Ishikawa (cell line): ENCODE results near the gene ATP11A.

Experiments used
- CEBPB ChIP-seq: IDR thresholded peaks from 2 replicates; pipeline ENCODE4 v1.6.1; 2012
- CREB1 ChIP-seq: IDR thresholded peaks from 2 replicates; pipeline ENCODE4 v1.6.1; 2012; ENCODE audit warnings: low read depth
- EGR1 ChIP-seq: IDR thresholded peaks from 2 replicates; pipeline ENCODE4 v1.6.1; 2012
- EP300 ChIP-seq: IDR thresholded peaks from 2 replicates; pipeline ENCODE4 v1.6.1; 2012; ENCODE audit warnings: borderline replicate concordance
- FOXM1 ChIP-seq: IDR thresholded peaks from 2 replicates; pipeline ENCODE4 v1.6.1; 2012; ENCODE audit warnings: low read depth, borderline replicate concordance
- NFIC ChIP-seq: IDR thresholded peaks from 2 replicates; pipeline ENCODE4 v1.6.1; 2012
- RAD21 ChIP-seq: IDR thresholded peaks from 2 replicates; pipeline ENCODE4 v1.6.1; 2012; ENCODE audit warnings: low read depth
- TAF1 ChIP-seq: IDR thresholded peaks from 2 replicates; pipeline ENCODE4 v1.6.1; 2012; ENCODE audit warnings: low read depth, mild to moderate bottlenecking
- TCF12 ChIP-seq: IDR thresholded peaks from 2 replicates; pipeline ENCODE4 v1.6.1; 2012; ENCODE audit warnings: low read depth
- TEAD4 ChIP-seq: IDR thresholded peaks from 2 replicates; pipeline ENCODE4 v1.6.1; 2012
- YY1 ChIP-seq: IDR thresholded peaks from 2 replicates; pipeline ENCODE4 v1.6.1; 2012; ENCODE audit warnings: low read depth
- ZBTB7A ChIP-seq: IDR thresholded peaks from 2 replicates; pipeline ENCODE4 v1.6.1; 2012; ENCODE audit warnings: low read depth
- TF ChIP-seq, protein P1 (sequence below): IDR thresholded peaks from 2 replicates; pipeline ENCODE4 v1.6.1; 2012
- TF ChIP-seq, protein P2 (sequence below): IDR thresholded peaks from 2 replicates; pipeline ENCODE4 v1.6.1; 2012; ENCODE audit warnings: low read depth, mild to moderate bottlenecking
- TF ChIP-seq, protein P3 (sequence below): IDR thresholded peaks from 2 replicates; pipeline ENCODE4 v1.6.1; 2012

Gene ATP11A

DNA sequence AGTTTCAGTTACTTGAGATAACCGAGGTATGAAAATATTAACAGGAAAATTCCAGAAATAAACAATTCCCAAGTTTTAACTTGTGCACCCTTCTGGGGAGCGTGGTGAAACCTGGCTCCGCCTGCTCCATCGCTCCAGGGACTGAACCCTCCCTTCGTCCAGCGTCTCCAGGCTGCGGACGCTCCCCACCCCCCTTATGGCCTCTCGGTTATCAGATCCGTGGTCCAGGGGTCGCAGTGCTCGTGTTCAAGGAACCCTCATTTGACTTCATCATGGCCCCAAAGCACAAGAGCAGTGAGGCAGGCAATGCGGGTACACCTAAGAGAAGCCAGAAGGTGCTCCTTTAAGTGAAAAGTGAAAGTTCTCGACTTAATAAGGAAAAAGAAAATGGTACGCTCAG, 71.1 kb downstream of the ATP11A start:
- TF ChIP-seq TEAD4 (no peak), TCF12 (no peak)
- TF ChIP-seq, protein P1, sequence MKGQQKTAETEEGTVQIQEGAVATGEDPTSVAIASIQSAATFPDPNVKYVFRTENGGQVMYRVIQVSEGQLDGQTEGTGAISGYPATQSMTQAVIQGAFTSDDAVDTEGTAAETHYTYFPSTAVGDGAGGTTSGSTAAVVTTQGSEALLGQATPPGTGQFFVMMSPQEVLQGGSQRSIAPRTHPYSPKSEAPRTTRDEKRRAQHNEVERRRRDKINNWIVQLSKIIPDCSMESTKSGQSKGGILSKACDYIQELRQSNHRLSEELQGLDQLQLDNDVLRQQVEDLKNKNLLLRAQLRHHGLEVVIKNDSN = no peak

DNA sequence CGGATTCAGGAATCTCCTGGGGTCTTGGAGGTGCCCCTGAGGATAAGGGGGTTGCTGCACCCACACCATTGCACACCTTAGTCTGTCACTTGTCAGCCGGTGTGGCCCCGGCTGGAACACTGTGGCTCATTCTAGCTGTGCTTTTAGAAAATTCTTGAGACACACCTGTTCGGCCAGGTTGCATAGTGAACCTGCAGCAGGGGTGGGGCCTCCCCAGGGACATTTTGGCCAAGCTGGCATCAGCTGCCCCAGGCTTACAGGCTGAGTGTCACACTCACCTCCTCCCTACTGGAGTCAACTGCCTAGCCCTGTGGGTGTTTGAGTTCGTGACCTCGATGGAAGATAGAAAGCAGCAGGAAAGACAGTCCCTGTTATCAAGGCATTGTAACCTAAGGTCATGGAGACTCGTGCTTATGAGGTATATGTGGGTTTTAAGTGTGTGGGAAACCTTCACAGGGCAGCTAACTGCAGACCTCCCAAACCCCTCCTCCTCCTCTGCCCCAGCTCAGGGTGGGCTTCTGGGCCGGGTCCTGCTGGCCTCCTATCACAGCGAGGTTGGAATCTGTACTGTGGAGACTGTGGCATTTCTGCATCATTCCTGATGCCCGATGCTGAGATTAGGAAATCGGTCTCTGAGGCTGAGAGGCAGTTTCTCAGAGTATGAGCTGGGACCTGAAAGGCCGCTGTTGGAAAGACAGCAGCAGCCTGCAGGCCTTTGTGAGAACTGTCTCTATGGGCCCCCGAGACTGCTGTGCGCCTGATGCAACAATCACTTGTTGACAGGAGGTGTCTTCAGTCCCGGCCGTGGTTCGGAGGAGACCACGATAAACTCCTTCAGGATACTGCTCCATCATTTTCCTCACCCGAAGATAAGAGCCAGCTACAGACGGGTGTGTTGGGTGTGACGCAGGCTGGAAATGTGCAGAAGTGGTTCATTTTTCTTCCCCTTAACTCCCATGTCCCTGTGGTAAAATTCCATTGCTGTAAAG, 72.2 kb downstream of the ATP11A start:
- TF ChIP-seq, protein P1 = no peak
- TF ChIP-seq ZBTB7A (no peak), CREB1 (no peak), RAD21 (no peak), CEBPB (no peak), NFIC (no peak)
- TF ChIP-seq, protein P2, sequence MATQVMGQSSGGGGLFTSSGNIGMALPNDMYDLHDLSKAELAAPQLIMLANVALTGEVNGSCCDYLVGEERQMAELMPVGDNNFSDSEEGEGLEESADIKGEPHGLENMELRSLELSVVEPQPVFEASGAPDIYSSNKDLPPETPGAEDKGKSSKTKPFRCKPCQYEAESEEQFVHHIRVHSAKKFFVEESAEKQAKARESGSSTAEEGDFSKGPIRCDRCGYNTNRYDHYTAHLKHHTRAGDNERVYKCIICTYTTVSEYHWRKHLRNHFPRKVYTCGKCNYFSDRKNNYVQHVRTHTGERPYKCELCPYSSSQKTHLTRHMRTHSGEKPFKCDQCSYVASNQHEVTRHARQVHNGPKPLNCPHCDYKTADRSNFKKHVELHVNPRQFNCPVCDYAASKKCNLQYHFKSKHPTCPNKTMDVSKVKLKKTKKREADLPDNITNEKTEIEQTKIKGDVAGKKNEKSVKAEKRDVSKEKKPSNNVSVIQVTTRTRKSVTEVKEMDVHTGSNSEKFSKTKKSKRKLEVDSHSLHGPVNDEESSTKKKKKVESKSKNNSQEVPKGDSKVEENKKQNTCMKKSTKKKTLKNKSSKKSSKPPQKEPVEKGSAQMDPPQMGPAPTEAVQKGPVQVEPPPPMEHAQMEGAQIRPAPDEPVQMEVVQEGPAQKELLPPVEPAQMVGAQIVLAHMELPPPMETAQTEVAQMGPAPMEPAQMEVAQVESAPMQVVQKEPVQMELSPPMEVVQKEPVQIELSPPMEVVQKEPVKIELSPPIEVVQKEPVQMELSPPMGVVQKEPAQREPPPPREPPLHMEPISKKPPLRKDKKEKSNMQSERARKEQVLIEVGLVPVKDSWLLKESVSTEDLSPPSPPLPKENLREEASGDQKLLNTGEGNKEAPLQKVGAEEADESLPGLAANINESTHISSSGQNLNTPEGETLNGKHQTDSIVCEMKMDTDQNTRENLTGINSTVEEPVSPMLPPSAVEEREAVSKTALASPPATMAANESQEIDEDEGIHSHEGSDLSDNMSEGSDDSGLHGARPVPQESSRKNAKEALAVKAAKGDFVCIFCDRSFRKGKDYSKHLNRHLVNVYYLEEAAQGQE = no peak

DNA sequence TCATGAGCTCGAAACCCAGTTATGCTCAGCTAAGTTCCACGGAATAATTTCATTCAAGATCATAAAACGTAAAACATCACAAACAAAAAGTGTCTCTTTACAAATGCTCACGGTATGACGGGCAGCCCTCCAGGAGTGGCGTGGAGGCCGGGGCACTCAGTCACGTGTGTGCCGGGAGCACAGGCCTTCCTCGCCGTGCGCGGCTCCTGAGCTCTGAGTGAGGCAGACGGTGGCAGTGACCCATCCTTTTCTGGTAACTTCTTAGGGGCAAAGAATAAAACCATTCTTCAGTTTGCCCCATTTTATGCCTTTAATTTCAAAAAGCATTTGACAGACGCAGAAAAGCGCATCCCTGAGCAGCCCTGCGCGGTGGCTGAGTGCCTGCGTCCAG, 72.8 kb downstream of the ATP11A start:
- no peak for TF ChIP-seq EGR1
- TF ChIP-seq RAD21 = no peak
- TF ChIP-seq TEAD4 = no peak
- no peak for TF ChIP-seq ZBTB7A
- TF ChIP-seq FOXM1 = no peak
- TF ChIP-seq, protein P1 = no peak
- TF ChIP-seq CEBPB = no peak
- no peak for TF ChIP-seq TCF12
- TF ChIP-seq TAF1 = no peak
- TF ChIP-seq EP300 = no peak

DNA sequence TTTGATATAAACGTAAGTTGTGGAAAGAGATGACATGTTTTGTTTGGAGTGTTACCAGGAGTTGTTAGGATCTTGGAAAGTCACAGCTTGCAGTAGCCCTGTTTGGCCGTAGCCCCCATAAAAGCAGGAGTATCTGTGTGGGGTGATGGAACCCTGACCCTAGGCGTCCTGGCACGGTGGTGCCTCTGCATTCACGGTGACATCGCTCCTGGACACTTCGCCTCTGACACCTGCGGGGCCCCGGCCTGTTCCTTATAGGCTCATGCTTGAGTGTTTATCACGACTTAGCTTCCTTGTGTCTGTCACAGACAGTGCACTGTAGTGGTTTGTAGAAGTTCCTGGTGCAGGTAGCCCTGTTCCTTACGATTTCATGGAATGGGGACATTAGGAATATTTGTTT, 74.2 kb downstream of the ATP11A start:
- TF ChIP-seq, protein P1 = no peak
- TF ChIP-seq FOXM1 (no peak), YY1 (no peak), RAD21 (no peak), CEBPB (no peak), ZBTB7A (no peak), EGR1 (no peak)

DNA sequence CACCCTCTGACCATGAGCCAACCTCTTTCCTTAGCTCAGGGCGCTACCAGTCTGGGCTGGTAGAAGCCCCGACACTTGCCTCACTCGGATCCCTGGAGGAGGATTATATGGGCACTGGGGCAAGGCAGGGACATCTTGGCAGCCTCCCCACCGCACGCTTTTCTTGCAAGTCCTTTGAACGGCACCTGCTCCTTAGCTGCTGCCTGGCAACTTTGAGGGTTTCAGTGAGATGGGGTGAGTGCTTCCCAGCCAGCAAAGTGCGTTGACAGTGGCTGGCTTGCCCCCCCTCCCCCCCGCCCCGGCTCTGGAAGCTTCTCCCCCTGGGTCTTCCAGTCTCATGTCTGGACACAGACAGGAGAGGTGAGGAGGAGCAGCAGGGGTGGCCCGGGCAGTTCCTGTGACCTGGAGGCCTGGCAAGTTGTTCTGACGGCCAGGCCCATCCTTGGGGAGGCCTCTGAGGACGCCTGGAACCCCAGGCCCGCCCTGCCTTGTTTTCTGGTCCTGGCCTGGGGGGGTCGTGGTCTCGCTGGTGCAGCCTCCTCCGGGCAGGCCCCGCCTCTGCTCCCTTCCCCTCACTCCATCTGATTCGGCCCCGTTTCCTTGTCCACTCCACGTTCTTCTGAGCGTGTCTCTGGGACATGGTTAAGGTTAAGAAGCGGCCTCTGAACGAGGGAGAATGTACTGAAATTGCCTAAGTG, 75.2 kb downstream of the ATP11A start:
- TF ChIP-seq CREB1 (no peak), EGR1 (no peak), NFIC (no peak), ZBTB7A (no peak), TAF1 (no peak), TEAD4 (no peak), CEBPB (no peak), TCF12 (no peak), RAD21 (no peak)
- TF ChIP-seq, protein P2 = no peak
- TF ChIP-seq, protein P1 = no peak
- TF ChIP-seq, protein P3, sequence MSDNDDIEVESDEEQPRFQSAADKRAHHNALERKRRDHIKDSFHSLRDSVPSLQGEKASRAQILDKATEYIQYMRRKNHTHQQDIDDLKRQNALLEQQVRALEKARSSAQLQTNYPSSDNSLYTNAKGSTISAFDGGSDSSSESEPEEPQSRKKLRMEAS = no peak
